ENCODE data around the gene TVP23B.
"Not testable (repeated sequence)": the region's sequence is repeated elsewhere in the genome, so short reads cannot be mapped to it uniquely, and the experiment has no call there.

DNA sequence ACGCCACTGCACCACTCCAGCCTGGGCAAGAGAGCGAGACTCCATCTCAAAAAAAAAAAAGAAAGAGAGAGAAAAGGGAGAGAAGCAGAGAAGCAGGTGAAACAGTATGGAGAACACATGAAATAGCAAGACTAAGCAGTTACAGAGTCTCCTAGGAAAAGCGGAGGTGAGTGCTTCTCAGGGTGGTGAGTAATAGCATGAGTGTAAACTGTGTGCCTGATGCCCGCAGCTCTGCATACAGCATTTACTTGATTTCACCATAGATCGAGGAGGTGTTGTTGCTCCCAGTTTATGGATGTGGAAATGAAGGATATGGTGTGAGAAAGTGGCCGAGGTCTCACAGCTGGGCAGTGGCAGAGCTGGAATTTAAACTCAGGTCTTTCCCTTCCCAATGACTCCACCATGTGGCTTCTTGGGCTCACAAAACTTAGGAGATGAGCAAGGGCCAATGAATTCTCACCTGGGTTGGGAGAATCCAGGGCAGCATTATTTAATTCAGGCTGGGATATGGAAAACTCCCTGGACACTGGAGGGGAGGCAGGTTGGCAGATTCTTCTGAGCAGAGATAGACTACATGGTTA lies 27.1 kb upstream of the TVP23B start:
- TF ChIP-seq, protein P1, sequence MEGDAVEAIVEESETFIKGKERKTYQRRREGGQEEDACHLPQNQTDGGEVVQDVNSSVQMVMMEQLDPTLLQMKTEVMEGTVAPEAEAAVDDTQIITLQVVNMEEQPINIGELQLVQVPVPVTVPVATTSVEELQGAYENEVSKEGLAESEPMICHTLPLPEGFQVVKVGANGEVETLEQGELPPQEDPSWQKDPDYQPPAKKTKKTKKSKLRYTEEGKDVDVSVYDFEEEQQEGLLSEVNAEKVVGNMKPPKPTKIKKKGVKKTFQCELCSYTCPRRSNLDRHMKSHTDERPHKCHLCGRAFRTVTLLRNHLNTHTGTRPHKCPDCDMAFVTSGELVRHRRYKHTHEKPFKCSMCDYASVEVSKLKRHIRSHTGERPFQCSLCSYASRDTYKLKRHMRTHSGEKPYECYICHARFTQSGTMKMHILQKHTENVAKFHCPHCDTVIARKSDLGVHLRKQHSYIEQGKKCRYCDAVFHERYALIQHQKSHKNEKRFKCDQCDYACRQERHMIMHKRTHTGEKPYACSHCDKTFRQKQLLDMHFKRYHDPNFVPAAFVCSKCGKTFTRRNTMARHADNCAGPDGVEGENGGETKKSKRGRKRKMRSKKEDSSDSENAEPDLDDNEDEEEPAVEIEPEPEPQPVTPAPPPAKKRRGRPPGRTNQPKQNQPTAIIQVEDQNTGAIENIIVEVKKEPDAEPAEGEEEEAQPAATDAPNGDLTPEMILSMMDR (IDR thresholded peaks at IDR 0.05), result not testable (repeated sequence)
- not testable (repeated sequence) for TF ChIP-seq POLR2A, EP300 (IDR thresholded peaks at IDR 0.05)

Measured in gastroesophageal sphincter (tissue), 3 donors.